Left colon (tissue), 2 donors: ENCODE measurements around the gene RAP2C. TPM values are rescaled to one million over a fixed set of nuclear protein-coding genes. Genes with fewer than 3 reads are reported as not detected.
A peak's percentile ranks its signal among the peaks of the same experiment; 100 is the strongest.

Experiments used
- ATAC-seq: fragments of 200-7000 bp; cut with Tn5 transposase; one replicate; pipeline ENCODE4 v1.9.1; 2020; ENCODE audit warnings: mild to moderate bottlenecking, moderate library complexity
- DNase-seq, 2 donors: peaks; one replicate each; pipeline ENCODE4 v3.0.0-alpha.2; 2020
- intact Hi-C, 2 donors: fragments of 100-400 bp; cut with DNase I in 1 of 2; cut with micrococcal nuclease in 1 of 2; formaldehyde crosslinking; loops; one replicate each; pipeline versions ENCODE4 v1.11.2 to v1.14.0; 2022; cut with DNase I, micrococcal nuclease
- long read RNA-seq: library from polyadenylated mRNA; unstranded; transcript quantifications from one replicate; pipeline ENCODE4 v2.0.0, GENCODE V29; 2021
- total RNA-seq, 2 donors: library from RNA; stranded (reverse); fragmentation: NEBNext Ultra II Directional; extraction: Animal tissue kit (Norgen Biotek cat#: 25700); gene quantifications; one replicate each; pipeline ENCODE4 v1.2.1, GENCODE V29; 2021
- donor health status: DM: no; HTN: no; CAD: no.
- donor health status: DM: yes; HTN: yes; CAD: no.

The RAP2C gene
- 10 to 100 TPM; 25.3 to 29.9 TPM for total RNA-seq
- long read RNA-seq, partial matches to known transcripts = 3 of 5 reads
- long read RNA-seq, other reads (novel, unspliced or antisense) = 2 of 5 reads

DNA sequence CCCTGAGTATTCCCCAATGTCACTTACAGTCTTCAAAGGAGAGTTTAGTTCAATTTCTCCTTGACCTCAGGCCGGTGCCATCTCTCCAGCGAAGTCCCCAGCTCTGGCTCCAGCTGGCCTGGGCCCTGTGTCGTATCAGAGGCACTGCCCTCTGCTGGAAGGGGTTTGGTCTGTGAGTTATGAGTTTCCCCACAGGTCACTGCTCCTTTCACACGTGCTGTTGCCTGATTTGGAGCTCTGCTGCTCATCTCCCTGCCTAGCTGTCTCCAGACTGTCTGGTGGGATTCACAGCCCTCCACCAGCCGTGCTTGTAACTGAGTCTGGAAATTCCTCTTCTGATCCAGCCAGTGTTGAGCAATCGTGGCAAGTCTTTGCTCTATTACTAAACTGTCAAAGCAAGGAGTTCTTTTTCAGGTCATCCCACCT, at the start of gene RAP2C:
RAP2C (minus strand) TSS at position 105 of the 426 bp plus-strand sequence. CDS start 2,179 bp downstream, outside the sequence.
- DNase-seq = peak; percentile 74 to 83
- ATAC-seq = peak; percentile 71
- intact Hi-C loops = no loop called here

GRCh38 chrX:132267392-132267791, 48.1 kb upstream of the RAP2C start:
- no peak for ATAC-seq
- no peak for DNase-seq
- intact Hi-C loops = no loop called here

DNA sequence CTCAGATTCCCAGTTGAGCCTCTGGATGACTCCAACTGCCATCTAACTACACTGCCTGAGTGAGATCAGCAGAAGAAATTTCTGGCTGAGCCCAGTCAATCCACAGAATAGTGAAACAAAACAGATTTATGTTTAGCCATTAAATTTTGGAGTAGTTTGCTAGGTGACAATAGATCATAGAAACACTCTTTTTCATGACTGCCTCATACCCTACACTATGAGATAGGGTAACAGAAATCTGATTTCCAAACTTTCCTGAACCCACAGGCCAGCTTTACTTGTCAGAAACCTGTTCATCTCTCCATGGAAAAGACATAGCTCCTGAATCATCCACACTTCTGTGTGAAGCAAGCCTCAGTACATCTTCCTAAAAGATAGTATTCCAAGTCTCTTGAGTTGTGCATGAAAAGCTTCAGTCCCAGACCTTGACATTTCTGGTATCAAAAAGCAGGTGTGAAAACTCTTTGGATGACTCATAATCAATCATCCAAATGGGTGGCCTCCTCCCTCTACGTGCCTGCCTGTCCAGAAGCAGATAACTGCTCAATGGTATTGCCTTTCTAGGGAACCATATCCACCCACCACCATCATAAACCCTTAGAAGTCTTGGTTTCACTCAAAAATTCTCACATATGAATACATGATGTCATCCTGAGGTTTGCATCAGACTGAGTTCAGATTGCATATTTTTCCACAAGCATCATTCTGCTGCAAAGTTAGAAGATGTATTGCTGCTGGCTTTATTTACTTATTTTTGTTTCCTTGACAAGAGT, 47.5 kb upstream of the RAP2C start:
- intact Hi-C loops = no loop called here
- DNase-seq = no peak
- ATAC-seq = no peak

GRCh38 chrX:132263127-132263526, 43.9 kb upstream of the RAP2C start:
- intact Hi-C loops = no loop called here
- ATAC-seq = no peak

GRCh38 chrX:132258509-132258908, 39.3 kb upstream of the RAP2C start:
- ATAC-seq (no peak), DNase-seq (no peak)
- intact Hi-C loops = no loop called here

More at GRCh38 chrX:132263127-132263526, 43.9 kb upstream of the RAP2C start:
- DNase-seq = no peak

GRCh38 chrX:132257116-132257515, 37.9 kb upstream of the RAP2C start:
- DNase-seq = no peak
- intact Hi-C loops = no loop called here
- no peak for ATAC-seq

- intact Hi-C loops = no loop called here
These were observed 16.9 kb upstream of the RAP2C start for GRCh38 chrX:132236121-132236520.

GRCh38 chrX:132235488-132235887, 16.2 kb upstream of the RAP2C start:
- DNase-seq (no peak), ATAC-seq (no peak)
- intact Hi-C loops = no loop called here

More at GRCh38 chrX:132236121-132236520, 16.9 kb upstream of the RAP2C start:
- DNase-seq (no peak), ATAC-seq (no peak)

DNA sequence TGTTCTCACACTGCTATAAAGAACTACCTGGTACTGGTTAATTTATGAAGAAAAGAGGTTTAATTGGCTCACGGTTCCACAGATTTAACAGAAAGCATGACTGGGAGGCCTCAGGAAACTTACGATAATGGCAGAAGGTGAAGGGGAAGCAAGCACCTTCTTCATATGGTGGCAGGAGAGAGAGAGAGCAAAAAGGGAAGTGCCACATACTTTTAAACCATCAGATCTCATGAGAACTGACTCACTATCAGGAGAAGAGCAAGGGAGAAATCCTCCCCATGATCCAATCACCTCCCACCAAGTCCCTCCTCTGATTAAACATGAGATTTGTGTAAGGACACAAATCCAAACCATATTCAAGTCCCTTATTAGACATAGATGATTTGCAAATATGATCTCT, 12.3 kb upstream of the RAP2C start:
- no peak for ATAC-seq
- intact Hi-C loops = no loop called here
- DNase-seq = no peak

- intact Hi-C loops = no loop called here
- ATAC-seq = no peak
- no peak for DNase-seq
These were observed 8.3 kb upstream of the RAP2C start for GRCh38 chrX:132227383-132228112.

GRCh38 chrX:132226169-132226568, 6.9 kb upstream of the RAP2C start:
- intact Hi-C loops = no loop called here
- DNase-seq (no peak), ATAC-seq (no peak)

DNA sequence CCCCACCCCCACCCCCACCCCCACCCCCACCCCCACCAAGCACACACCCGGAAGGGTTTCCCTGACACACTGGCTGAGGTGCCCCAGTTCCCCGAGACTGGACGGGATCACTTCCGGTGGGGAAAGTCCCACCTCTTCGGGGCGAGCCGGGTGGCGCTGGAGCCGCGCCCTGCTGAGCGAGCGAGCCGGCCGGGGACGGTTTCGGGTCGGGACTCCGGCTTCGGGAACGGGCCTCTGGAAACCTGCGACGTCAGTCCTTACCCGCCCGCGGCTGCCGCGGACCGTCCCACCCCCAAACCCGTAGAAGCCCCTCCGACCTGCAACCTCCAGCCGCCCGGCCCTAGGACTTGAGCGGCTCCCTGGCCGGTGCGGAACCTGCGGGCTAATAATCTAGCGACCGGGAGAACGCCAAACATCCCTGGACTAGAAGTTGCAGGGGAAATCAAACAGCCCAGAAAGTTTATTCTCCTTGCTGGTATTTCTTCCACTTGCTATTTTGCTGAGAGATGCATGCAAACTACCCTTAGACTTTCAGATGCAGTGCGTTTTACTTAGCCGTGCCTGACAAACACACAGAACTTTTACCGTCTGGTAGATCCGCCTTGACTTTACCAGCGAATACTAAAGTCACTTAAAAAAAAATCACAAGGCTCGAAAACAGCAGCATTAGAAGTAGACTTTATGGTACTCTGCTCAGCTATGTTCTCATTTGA, 991 bp downstream of the RAP2C start:
- DNase-seq (peak; percentile 84 to 88), ATAC-seq (peak; percentile 89)
- intact Hi-C loops = no loop called here

- intact Hi-C loops = no loop called here
- ATAC-seq = peak; percentile 78
- DNase-seq = peak; percentile 69 to 76
These were observed 1.8 kb downstream of the RAP2C start for GRCh38 chrX:132217203-132218073.

DNA sequence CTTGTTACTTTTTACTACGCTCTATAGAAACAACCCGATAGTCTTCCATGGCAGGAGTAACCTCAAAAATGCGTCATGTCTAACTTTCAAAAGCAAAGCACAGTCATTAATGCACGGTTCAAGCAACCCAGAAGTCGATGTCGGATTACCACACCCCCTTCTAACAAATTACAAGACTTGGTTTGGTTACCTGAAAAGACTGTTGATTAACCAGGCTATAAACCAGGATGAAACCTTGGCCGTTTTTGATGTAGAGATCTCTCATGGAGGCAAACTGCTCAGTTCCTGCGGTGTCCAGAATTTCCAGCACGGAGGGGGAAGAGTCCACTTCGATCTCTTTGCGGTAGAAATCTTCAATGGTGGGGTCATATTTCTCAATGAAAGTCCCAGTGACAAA, 2.4 kb downstream of the RAP2C start:
- intact Hi-C loops = no loop called here
- ATAC-seq (peak; percentile 31), DNase-seq (no peak)

- no peak for DNase-seq
- intact Hi-C loops = no loop called here
- no peak for ATAC-seq
These were observed 3.0 kb downstream of the RAP2C start for GRCh38 chrX:132216283-132216682.

GRCh38 chrX:132214518-132214917, 4.7 kb downstream of the RAP2C start:
- DNase-seq (no peak), ATAC-seq (no peak)
- intact Hi-C loops = no loop called here

DNA sequence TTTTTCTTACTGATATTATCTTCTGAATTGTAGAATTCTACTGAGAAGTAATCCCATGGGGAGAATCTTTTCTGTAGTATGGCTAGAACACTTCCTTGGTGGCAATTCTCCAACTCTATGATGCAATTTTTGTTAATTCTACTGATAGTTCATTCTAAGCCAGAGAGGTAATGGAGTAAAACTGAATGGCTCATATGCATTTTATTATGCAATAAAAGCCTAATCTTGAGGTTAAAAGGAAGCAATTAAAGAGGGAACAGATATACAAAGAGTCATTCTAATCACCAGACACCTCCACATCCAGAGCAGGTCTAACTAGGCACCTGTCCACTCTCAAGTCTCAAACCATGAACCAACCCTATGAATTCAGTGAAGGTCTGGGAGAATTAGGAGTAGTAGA, 9.7 kb downstream of the RAP2C start:
- ATAC-seq (peak; percentile 96), DNase-seq (no peak)
- intact Hi-C loops = no loop called here

GRCh38 chrX:132208422-132208821, 10.8 kb downstream of the RAP2C start:
- no peak for DNase-seq
- intact Hi-C loops = no loop called here
- no peak for ATAC-seq

DNA sequence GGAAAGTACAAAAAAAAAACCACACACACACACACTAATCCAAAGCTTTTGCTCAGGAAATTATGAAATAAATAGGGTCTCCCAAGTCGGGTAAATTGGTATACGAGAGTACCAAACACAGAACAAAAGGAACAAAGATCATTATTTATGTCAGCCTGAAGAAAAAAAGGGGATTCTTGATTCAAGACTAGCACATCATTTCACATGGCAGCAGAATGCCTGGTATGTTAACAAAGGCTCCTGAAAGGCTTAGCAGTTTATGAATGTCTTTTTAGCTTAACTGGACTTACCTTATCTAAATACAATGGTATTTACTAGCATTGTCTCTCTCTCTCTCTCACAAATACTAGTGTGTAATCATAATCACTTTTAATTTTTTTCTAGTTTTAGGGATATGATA, 11.3 kb downstream of the RAP2C start:
- DNase-seq (no peak), ATAC-seq (no peak)
- intact Hi-C loops = no loop called here
